Breast epithelium (tissue), 4 donors: Measurements from ENCODE around the gene ZNF287. TPM values are rescaled to one million over a fixed set of nuclear protein-coding genes. Genes with fewer than 3 reads are reported as not detected.
"Not testable (repeated sequence)": the region's sequence is repeated elsewhere in the genome, so short reads cannot be mapped to it uniquely, and the experiment has no call there.

ENCODE experiments used
- DNase-seq, 2 donors: peaks; one replicate each; pipeline ENCODE4 v3.0.0-alpha.2; 2019; ENCODE audit warnings: low spot score in 2 of 2
- H3K27ac ChIP-seq, 2 donors: fragments of 200-600 bp; sonication (generic) in 1 of 2; one replicate each; pipeline ENCODE4 v1.5.1; 2016 to 2019; ENCODE audit warnings: mild to moderate bottlenecking in 1 of 2
- H3K27me3 ChIP-seq, 2 donors: fragments of 200-600 bp; sonication (generic) in 1 of 2; one replicate each; pipeline versions ENCODE4 v1.5.1 to v1.6.0; 2017 to 2019; ENCODE audit warnings: control low read depth in 1 of 2, mild to moderate bottlenecking in 1 of 2
- H3K36me3 ChIP-seq: fragments of 200-600 bp; one replicate; pipeline ENCODE4 v1.5.1; 2019
- H3K4me1 ChIP-seq, 2 donors: fragments of 200-600 bp; sonication (generic); one replicate each; pipeline ENCODE4 v1.5.1; 2016 to 2019; ENCODE audit warnings: control low read depth in 1 of 2
- H3K4me3 ChIP-seq, 3 donors: fragments of 200-600 bp; sonication (generic); 1 replicate in 2 of 3; 2 replicates in 1 of 3; pipeline ENCODE4 v1.5.1; 2016 to 2019; ENCODE audit warnings: mild to moderate bottlenecking in 3 of 3, moderate library complexity in 2 of 3
- H3K9me3 ChIP-seq, 2 donors: fragments of 200-600 bp; sonication (generic) in 1 of 2; one replicate each; pipeline ENCODE4 v1.5.1; 2016 to 2019; ENCODE audit warnings: control low read depth in 1 of 2
- POLR2A ChIP-seq: fragments of 450-650 bp; IDR thresholded peaks from one replicate; pipeline ENCODE4 v1.6.1; 2016; ENCODE audit warnings: antibody characterized with exemption, mild to moderate bottlenecking, moderate library complexity
- POLR2AphosphoS5 ChIP-seq, 3 donors: sonication (generic); formaldehyde crosslinking; IDR thresholded peaks; one replicate each; pipeline ENCODE4 v1.6.1; 2017; ENCODE audit warnings: antibody characterized with exemption in 3 of 3
- intact Hi-C: fragments of 100-400 bp; cut with DNase I; formaldehyde crosslinking; loops from one replicate; pipeline ENCODE4 v1.15.1; 2023; ENCODE audit warnings: low total_unique reads
- total RNA-seq, 3 donors: library from RNA; depleted of rRNA; stranded (reverse); fragments of >200 nt; gene quantifications; one replicate each; pipeline ENCODE4 v1.1.0, GENCODE V29; 2016
- TF ChIP-seq, protein P1 (sequence below), 3 donors: fragments of 450-650 bp; IDR thresholded peaks; one replicate each; pipeline ENCODE4 v1.5.1; 2016 to 2017; ENCODE audit warnings: antibody characterized with exemption in 3 of 3, mild to moderate bottlenecking in 3 of 3, moderate library complexity in 3 of 3

ZNF287 gene
- total RNA-seq, 3 donors from 2014 or later: 6.2 to 12.1 (median 7.2) TPM

DNA sequence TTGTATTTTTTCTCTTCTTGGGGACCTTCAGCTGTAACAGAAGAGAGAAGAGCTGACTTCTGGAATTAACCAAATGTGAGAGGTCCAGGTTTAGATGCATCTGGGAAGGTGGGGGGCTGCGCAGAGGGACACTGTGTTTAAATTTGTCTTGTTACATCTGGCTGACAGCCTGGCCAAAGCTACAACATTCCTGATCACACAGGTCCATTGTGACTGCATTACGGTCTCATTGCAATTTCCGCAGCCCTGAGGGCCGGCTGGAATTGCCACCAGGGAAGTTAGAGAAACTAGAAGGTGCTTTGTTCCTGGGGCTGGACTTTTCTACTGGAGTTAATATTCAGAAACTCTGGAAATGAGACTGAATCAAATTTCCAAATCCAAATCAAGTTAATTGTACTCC lies 39.1 kb downstream of the ZNF287 start:
- no peaks in the 10 kb centered on the region for H3K27me3 ChIP-seq
- no peak for DNase-seq
- no peak overlapping the region for H3K4me3 ChIP-seq
- no peak for TF ChIP-seq POLR2A
- no peak for TF ChIP-seq POLR2AphosphoS5 (IDR thresholded peaks at IDR 0.05)
- TF ChIP-seq, protein P1, sequence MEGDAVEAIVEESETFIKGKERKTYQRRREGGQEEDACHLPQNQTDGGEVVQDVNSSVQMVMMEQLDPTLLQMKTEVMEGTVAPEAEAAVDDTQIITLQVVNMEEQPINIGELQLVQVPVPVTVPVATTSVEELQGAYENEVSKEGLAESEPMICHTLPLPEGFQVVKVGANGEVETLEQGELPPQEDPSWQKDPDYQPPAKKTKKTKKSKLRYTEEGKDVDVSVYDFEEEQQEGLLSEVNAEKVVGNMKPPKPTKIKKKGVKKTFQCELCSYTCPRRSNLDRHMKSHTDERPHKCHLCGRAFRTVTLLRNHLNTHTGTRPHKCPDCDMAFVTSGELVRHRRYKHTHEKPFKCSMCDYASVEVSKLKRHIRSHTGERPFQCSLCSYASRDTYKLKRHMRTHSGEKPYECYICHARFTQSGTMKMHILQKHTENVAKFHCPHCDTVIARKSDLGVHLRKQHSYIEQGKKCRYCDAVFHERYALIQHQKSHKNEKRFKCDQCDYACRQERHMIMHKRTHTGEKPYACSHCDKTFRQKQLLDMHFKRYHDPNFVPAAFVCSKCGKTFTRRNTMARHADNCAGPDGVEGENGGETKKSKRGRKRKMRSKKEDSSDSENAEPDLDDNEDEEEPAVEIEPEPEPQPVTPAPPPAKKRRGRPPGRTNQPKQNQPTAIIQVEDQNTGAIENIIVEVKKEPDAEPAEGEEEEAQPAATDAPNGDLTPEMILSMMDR (IDR thresholded peaks at IDR 0.05): no peak
- no peak overlapping the region for H3K27ac ChIP-seq
- no peaks in the 10 kb centered on the region for H3K4me1 ChIP-seq
- H3K9me3 ChIP-seq: no peaks in the 10 kb centered on the region
- H3K36me3 ChIP-seq: no peaks in the 10 kb centered on the region
- intact Hi-C loops: no loop called here

DNA sequence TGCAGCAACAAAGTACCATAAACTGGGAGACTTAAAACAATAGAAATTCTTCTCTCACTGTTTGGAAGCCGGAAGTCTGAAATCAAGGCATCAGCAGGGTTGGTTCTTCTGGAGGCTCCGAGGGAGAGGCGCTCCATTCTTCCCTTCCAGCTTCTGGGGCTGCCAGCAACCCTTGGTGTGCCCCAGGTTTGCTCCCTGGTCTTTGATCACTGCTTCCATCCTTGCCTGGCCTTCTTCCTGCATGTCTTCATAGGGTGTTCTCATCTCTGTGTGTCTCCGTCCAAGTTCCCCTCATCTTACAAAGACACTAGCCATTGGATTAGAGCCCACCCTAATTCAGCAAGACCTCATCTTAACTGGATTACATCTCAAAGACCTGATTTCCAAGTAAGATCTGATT lies 41.7 kb downstream of the ZNF287 start:
- H3K27ac ChIP-seq: no peak overlapping the region
- TF ChIP-seq POLR2A (no peak), POLR2AphosphoS5 (IDR thresholded peaks at IDR 0.05) (no peak)
- TF ChIP-seq, protein P1 (IDR thresholded peaks at IDR 0.05): no peak
- no peaks in the 10 kb centered on the region for H3K9me3 ChIP-seq
- no peak for DNase-seq
- no peaks in the 10 kb centered on the region for H3K4me1 ChIP-seq
- intact Hi-C loops: no loop called here
- no peaks in the 10 kb centered on the region for H3K36me3 ChIP-seq
- no peaks in the 10 kb centered on the region for H3K27me3 ChIP-seq
- no peak overlapping the region for H3K4me3 ChIP-seq

DNA sequence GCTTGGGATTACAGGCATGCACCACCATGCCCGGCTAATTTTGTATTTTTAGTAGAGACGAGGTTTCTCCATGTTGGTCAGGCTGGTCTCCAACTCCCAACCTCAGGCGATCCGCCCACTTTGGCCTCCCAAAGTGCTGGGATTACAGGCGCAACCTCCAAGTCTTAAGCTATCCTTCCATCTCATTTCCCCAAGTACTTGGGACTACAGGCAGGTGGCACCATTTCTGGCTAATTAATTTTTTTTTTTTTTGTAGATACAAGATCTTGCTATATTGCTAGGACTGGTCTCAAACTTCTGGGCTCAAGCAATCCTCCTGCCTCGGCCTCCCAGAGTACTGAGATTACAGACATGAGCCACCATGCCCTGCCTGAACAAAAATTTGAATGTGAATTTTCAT lies 43.4 kb downstream of the ZNF287 start:
- intact Hi-C loops, H3K4me1 ChIP-seq, H3K4me3 ChIP-seq, DNase-seq, H3K36me3 ChIP-seq, H3K27ac ChIP-seq, H3K9me3 ChIP-seq, H3K27me3 ChIP-seq: not testable (repeated sequence)

DNA sequence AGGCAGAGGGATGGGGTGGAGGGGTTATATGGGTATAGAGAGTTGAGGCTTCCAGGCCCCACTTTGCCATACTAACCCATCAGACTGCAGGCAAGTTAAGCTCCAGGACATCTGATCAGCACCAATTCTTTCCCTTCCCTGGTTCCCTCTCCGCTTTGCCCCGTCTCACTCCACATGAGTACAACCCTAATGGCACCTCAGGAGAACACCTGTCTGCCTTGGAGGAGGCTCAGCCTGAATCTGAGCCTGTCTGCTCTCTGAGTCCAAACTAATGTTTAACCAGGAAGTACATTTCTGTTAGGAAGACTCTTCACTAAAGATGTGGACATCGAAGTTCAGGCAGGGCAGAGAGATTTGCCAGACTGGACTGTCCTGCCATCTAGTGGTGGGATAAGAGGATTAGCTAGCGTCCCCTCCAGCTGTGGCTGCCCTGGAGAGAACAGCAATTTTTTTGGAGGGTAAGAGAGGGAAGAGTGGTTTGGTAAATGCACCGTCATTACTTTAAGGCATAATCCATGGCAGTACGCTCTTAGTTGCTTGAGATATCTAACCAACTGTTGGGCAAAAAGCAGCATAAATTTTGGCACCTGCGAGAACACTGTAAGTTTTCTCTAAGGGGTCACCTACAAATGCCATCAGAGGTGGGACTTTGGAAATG lies 47.8 kb downstream of the ZNF287 start:
- Histone ChIP-seq H3K4me1 (no peaks in the 10 kb centered on the region), H3K4me3 (no peak overlapping the region), H3K9me3 (no peaks in the 10 kb centered on the region), H3K27me3 (no peaks in the 10 kb centered on the region), H3K36me3 (no peaks in the 10 kb centered on the region), H3K27ac (peak overlapping the region in 1 of 2 donors; percentile 23)
- TF ChIP-seq POLR2A (no peak), POLR2AphosphoS5 (IDR thresholded peaks at IDR 0.05) (peak in 1 of 3 donors; percentile 45)
- TF ChIP-seq, protein P1 (IDR thresholded peaks at IDR 0.05): peak; percentile 75 to 96 (median 94)
- intact Hi-C loops: no loop called here
- DNase-seq: peak; percentile 60 to 65

DNA sequence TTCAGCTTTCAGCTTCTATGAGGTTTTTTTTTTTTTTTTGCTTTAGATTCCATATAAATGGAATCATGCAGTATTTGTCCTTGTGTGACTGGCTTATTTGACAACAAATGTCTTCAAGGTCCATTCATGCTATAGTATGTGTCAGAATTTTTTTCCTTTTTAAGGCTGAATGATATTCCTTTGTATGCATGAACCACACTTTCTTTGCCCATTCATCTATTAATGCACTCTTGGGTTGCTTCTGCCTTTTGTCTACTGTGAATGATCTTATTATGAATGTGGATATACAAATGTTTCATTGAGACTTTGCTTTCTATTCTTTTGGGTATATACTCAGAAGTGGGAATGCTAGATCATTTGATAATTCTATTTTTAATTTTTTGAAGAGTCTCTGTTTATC lies 50.0 kb downstream of the ZNF287 start:
- H3K9me3 ChIP-seq: no peaks in the 10 kb centered on the region
- no peak overlapping the region for H3K4me3 ChIP-seq
- H3K36me3 ChIP-seq: no peaks in the 10 kb centered on the region
- H3K27me3 ChIP-seq: no peaks in the 10 kb centered on the region
- no peak for DNase-seq
- H3K4me1 ChIP-seq: no peaks in the 10 kb centered on the region
- TF ChIP-seq POLR2AphosphoS5 (IDR thresholded peaks at IDR 0.05): no peak
- no peak overlapping the region for H3K27ac ChIP-seq
- intact Hi-C loops: loop anchor here (10.0 kb wide), 1 partner anchor 54 kb away; no protein-coding TSS in a partner anchor

DNA sequence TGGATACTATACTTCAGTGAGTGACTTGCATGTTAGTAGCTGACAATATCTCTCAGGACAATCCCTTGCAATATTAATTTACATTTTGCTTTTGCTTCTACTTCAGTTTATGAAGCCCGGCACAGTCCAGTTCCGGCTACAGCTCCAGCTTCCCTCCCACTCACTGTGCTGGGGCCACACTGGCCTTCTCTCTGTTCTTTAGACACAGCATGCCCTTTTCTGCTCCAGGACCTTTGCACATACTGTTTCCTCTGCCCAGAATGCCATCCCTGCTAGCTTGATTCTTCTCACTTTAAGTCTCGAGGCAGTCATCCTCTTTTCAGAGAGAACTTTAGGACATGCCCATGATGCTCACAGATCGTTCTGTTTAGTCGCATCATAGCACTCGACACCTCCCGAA lies 51.5 kb downstream of the ZNF287 start:
- no peak for DNase-seq
- H3K27me3 ChIP-seq: no peaks in the 10 kb centered on the region
- TF ChIP-seq POLR2A (no peak), POLR2AphosphoS5 (IDR thresholded peaks at IDR 0.05) (no peak)
- TF ChIP-seq, protein P1 (IDR thresholded peaks at IDR 0.05): no peak
- no peak overlapping the region for H3K27ac ChIP-seq
- H3K4me3 ChIP-seq: no peak overlapping the region
- intact Hi-C loops: loop anchor here (10.0 kb wide), 1 partner anchor 53 kb away; no protein-coding TSS in a partner anchor
- H3K36me3 ChIP-seq: no peaks in the 10 kb centered on the region
- H3K4me1 ChIP-seq: no peaks in the 10 kb centered on the region
- H3K9me3 ChIP-seq: no peaks in the 10 kb centered on the region
